Measurements from ENCODE around the gene CCL5.

The CCL5 gene

DNA sequence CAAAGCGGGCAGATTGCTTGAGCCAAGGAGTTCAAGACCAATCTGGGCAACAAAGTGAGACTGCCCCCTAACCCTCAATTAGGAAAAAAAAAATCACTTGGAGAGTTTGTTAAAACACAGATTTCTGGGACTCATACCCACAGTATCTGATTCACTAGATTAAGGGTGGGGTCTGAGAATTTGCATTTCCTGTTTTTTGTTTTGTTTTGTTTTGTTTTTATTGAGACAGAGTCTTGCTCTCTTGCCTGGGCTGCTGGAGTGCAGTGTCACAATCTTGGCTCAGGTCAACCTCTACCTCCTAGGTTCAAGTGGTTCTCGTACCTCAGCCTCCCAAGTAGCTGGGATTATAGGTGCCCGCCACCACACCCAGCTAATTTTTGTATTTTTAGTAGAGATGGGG, 12.6 kb downstream of the CCL5 start:
- DNase-seq (ENCODE audit: low read depth) = no peak

- DNase-seq (ENCODE audit: low read depth) = no peak
Measured at GRCh38 chr17:35866341-35866950, 13.7 kb downstream of the CCL5 start.

GRCh38 chr17:35865412-35866340, 14.5 kb downstream of the CCL5 start:
- DNase-seq (ENCODE audit: low read depth) = no peak

DNA sequence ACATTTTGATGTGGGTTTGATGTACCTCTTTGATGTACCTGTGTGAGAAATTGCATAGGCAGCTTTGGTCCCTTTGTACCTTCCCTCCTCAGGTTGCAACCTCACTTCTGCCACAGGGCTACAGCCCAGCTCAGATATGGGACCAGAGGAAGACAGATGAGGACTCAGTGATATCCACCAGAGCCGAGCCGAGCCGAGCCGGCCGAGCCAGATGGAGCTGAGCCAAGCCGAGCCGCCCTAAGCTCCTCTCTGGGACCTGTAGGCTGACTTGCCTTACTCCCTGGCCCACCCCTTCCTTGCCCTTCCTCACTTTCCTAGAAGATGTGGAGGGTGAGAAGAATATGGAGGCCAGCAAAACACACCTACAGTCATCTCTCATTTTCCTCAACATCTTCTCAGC, 15.3 kb downstream of the CCL5 start:
- DNase-seq (ENCODE audit: low read depth) = no peak

- no peak for DNase-seq (ENCODE audit: low read depth)
Measured at GRCh38 chr17:35856603-35857002, 23.6 kb downstream of the CCL5 start.

- no peak for DNase-seq (ENCODE audit: low read depth)
Measured at GRCh38 chr17:35855965-35856364, 24.2 kb downstream of the CCL5 start.

DNA sequence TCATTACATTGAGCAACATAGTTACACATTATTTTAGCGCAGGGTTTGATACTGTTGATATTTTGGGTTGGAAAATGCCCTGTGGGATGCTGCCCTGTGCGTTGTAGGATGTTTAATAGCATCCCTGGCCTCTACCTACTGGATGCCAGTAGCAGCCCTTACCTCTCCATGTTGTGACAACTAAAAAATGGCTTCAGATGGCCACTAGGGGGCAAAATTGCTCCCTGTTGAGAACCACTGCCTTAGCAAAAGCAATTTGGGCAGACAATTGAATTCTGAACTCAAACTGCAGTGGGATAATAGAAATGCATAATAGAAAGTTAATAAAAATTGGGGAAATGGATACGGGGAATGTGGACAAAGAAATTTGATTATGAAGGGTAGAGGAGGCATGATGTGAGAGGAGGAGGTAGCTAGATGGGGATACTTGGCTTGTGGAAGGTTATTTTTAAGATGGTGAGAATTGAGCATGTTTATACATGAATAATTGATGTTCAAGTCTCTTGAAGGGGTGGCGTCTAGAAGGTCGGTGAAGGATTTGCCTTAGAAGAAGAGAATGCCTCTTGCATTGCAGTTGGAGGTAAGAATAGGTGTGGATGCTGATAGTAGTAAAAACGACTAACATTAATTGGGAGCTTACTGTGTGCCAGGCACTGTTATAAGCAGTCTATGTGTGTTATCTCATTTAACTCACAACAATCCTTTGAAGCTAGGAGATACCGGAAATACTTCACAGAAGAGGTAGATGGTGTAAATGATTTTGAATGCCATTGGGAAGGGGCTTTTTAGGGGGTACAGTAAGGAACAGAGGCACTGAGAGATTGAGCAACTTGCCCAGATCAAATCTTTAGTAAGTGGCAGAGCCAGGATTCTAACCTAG, 30.5 kb downstream of the CCL5 start:
- peak; percentile 31 for DNase-seq (ENCODE audit: low read depth)

GRCh38 chr17:35847633-35848373, 32.4 kb downstream of the CCL5 start:
- no peak for DNase-seq (ENCODE audit: low read depth)

DNA sequence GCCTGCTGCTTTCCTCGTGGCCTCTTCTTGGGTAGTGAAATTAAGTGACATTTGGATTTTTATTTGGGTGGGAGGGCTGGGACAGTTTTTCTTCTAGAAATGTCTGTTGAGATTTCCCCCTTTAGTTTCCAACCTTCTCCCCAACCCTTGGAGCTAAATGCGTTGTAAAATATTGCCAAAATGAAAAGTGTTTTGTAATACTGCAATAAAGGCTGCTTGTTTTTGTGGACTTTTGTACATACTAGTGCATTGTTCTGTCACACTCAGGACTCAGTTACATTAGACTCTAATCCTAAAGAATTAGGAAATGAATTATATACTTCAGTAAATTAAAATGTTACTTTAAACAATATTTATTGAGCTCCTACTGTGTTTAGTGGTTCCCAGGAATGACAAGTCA, 33.2 kb downstream of the CCL5 start:
- no peak for DNase-seq (ENCODE audit: low read depth)

DNA sequence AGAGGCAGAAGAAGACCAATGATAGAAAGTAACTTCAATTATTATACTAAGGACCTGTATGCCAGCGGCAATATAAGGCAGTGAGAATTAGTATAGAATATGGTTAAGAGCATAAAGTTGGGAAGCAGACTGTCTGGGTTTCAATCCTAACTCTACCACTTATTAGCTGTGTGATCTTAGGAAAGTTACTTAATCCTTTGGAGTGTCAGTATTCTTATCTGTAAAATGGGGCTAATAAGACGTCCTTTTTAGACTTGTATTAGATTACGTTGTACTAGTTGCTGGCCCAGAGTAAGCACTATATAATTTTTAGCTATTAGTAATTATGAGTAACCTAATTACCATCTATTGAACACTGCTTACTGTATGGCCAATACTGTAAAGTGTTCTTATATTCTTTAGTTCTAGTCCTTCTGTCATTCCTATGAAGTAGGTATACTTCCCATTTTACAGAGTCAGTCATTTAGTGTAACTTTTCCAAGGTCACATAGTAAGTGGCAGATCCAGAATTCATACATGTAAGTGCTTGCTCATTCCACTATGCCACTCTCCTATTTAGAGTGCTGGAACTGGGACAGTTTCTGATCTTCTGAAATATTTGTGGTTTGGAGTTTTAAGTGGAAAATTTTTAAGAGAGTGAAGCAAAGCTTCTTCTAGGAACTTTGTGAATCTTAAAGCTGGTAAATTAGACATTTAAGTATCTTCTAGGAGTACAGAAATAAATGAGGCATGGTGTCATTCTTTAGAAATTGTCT, 33.9 kb downstream of the CCL5 start:
- DNase-seq (ENCODE audit: low read depth) = no peak

GRCh38 chr17:35844547-35844946, 35.6 kb downstream of the CCL5 start:
- DNase-seq (ENCODE audit: low read depth) = no peak

- no peak for DNase-seq (ENCODE audit: low read depth)
Measured at GRCh38 chr17:35843698-35844097, 36.5 kb downstream of the CCL5 start.

GRCh38 chr17:35842239-35842638, 37.9 kb downstream of the CCL5 start:
- no peak for DNase-seq (ENCODE audit: low read depth)

DNA sequence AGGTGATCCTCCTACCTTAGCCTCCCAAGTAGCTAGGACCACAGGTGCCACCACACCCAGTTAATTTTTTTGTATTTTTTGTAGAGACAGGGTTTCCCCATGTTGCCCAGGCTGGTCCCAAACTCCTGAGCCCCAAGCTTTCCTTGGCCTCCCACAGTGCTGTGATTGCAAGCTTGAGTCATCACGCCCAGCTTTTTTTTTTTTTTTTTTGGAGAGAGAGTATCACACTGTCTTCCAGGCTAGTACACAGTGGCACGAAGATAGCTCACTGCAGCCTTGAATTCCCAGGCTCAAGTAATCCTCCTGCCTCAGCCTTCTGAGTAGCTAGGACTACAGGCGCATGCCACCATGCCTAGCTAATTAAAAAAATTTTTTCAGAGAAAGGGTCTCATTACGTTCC, 38.7 kb downstream of the CCL5 start:
- no peak for DNase-seq (ENCODE audit: low read depth)

DNA sequence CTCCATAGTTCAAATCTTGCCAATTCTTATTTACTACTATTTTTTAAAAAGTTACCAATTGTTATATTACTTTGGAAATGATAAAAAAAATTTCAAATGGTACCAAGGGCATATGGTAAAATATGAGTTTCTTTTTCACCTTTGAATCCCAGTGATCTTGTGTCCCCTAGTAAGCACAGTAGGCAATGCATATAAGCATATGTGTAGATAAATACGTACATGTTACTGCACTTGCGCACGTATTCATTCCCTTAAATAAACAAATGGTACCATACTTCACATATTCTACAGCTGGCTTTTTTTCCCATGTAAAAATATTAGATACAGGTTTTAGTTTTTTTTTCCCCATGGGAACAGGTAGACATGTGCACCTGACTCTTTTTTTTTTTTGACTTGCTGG, 39.1 kb downstream of the CCL5 start:
- no peak for DNase-seq (ENCODE audit: low read depth)

- no peak for DNase-seq (ENCODE audit: low read depth)
Measured at GRCh38 chr17:35825206-35825605, 55.0 kb downstream of the CCL5 start.
